NB4 (cell line): ENCODE data around the gene CUL4A.

ENCODE experiments used
- CTCF ChIP-seq: IDR thresholded peaks from one replicate; pipeline ENCODE4 v1.5.1; 2012; ENCODE audit warnings: low read depth, low read length
- MYC ChIP-seq: IDR thresholded peaks from 2 replicates; pipeline ENCODE4 v1.6.1; 2011; ENCODE audit warnings: low read depth, low read length

GRCh38 chr13:113167155-113167554, 42.3 kb upstream of the CUL4A start:
- TF ChIP-seq CTCF (no peak), MYC (no peak)
